ENCODE results near the gene RAB40B.

Gene RAB40B

DNA sequence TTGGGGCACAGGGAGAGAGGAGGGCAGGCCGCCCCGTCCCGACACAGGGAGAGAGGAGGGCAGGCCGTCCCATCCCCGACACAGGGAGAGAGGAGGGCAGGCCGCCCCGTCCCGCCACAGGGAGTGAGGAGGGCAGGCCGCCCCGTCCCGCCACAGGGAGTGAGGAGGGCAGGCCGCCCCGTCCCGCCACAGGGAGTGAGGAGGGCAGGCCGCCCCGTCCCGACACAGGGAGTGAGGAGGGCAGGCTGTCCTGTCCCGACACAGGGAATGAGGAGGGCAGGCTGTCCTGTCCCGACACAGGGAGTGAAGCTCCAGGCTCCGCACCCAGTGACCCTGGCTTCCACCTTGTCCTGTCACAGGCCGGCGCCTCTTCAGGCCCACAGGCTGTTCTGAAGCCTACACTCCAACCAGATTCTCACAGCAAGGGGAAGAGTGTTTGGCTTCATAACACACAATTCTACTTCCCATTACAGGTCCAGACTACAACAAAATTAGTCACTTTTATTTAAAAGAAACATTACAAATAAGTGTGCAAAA, 84.3 kb downstream of the RAB40B start:
- no peak for DNase-seq

DNA sequence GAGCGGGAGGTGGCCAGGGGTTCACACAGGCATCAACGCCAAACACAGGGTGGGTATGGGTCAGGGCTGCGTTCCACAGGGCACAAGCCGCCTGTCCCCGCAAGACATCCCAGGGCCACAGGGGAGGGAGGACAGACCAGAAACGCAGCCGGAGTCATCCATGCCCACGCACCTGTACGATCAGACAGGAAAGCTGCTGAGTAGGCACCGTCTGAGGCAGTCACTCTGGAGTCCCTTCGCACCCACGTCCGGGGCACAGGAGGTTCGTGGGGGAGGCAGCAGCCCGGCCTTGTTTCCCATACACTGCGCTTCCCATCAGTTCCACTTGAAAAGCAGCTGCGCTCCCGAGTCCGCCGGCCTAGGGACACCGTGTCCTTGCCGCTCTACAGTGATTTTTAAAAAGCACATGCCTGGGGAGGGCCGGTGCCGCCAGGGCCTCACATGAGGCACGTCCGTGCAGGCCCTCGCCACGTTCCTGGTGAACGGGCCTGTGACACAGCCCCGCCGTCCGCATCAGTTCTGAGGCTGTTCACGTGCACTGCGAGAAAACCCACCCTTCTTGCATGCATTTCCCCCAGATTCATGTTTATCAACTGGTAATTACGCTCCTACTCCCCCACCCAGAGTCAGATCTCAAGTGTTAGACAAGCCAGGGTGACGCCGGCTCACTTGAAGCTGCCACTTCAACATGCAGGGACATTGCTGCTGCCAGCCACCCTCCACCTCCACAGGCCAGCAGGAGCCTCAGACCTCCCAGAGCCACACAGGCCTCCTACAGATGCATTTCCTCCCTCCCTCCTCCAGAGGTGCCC, 85.0 kb downstream of the RAB40B start:
- no peak for DNase-seq

DNA sequence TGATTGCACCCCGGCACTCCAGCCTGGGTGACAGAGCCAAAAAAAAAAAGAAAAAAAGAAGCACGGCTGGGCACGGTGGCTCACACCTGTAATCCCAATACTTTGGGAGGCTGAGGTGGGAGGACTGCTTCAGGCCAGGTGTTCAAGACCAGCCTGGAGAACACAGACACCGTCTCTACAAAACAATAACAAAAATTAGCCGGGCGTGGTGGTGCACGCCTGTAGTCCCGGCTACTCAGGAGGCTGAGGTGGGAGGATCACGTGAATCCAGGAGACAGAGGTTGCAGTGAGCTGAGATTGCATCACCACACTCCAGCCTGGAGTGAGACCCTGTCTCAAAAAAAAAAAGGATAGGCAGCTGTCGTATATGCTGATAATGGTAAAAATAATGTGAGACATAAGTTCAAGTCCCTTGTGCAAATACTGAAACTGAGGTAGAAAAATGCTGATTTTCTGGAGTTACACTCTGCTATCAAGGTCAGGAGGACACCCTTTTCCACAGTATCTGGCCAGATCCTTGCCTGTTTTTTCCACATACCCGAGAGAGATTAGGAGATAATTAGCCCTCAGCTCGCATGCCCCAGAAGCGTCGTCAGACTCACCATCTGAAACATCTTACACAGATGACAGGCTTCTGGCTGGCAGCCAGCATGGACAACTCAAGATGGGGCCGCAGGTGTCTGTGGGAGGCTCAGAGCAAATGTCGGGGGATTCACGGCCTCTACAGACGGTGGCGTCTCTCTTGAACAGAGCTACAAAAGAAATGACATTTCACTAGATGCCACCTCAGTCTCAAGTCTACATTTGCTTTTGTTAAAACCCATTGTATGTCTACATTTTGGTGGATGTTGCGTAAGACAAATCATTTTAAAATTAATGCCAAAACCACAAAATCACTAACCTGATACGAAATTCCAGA, 87.1 kb downstream of the RAB40B start:
- no peak for DNase-seq

DNA sequence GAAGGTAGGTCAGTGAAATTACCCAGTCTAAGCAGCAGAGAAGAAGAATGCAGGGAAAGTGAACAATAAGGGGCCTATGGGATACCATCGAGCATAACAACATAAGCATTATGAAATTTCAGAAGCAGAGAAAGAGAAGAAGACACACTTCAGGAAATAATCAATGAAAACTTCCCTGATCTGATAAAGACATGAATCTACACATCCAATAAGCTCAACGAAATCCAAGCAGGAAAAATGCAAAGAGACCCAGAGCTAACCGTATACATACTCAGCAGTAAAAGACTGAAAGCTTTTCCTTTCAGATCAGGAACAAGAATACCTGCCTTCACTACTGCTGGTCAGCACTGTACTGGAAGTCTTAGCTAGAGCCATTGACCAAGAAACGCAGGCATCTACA, 88.8 kb downstream of the RAB40B start:
- no peak for DNase-seq

DNA sequence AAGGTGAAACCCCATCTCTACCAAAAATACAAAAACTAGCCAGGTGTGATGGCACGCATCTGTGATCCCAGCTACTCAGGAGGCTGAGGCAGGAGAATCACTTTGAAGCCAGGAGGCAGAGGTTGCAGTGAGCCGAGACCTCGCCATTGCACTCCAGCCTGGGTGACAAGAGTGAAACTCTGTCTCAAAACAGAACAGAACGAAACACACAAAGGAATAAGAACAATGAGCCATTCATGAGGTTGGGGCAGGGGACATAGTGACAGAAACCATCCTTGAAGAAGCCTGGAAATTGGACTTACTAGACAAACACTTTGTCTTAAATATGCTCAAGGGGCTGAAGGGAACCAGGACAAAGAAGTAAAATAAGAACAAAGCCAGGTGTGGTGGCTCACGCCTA, 89.7 kb downstream of the RAB40B start:
- no peak for DNase-seq

DNA sequence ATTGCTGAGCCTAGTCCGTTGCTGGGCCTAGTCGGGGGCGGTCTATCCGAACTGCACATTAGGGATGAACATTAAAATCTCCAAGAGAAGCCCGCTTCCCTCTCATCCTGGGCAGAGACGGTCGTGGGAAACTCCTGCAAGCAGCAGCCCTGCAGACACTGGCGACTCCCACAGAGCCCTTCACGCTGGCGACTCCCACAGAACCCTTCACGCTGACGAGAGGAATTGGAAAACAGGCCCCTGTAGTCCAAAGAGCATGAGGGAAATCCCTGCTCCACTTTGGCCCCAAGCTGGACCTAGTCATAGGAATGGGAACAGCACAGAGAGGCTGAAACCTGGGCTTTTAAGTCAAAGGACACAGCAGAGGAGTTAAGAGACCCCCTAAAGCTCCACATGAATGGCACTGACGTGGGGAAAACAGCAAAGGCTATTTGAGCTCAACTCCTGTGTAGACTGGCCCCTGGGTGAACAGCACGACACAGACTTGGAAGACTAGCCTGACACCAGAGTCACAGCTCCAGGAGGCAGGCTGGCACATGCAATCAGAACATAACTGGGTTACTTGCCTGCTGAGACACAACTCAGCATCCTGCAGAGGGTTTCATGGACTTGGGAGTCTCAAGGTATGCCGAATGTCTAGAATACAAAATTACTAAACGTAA, 92.4 kb downstream of the RAB40B start:
- DNase-seq, result no peak
